GM21786 (cell line): ENCODE results near the gene BRAT1.

Source experiments
- ATAC-seq: cut with Tn5 transposase; IDR thresholded peaks from one replicate; pipeline ENCODE4 v1.9.1; 2021; ENCODE audit not compliant: unreplicated experiment

Gene BRAT1

DNA sequence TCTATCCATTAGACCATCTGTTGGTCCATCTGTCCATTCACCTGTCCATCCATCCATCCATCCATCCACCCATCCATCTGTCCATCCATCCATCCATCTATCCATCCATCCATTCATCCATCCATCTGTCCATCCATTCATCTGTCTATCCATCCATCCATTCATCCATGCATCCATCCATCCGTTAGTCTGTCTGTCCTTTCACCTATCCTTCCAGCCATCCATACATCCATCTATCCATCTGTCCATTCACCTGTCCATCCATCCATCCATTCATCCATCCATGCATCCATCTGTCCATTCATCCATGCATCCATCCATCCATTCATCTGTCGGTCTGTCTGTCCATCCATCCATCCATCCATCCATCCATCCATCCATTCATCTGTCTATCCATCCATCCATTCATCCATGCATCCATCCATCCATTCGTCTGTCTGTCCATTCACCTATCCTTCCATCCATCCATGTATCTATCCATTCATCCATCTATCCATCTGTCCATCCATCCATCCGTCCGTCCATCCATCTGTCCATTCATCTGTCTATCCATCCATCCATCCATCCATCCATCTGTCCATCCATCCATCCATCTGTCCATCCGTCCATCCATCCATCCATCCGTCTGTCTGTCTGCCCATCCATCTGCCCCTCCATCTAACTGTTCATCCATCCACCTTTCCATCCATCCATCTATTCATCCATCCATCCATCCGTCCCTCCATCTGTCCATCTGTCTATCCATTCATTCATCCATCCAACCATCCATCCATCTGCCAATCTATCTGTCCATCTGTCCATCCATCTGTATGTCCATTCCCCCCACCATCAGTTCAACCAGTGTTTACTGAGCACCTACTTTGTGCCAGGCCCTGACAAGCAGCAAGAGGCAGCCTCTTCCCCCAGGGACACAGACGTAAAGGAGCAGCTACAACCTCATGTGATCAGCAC is 40.6 kb downstream of the BRAT1 start:
- no peak for ATAC-seq

DNA sequence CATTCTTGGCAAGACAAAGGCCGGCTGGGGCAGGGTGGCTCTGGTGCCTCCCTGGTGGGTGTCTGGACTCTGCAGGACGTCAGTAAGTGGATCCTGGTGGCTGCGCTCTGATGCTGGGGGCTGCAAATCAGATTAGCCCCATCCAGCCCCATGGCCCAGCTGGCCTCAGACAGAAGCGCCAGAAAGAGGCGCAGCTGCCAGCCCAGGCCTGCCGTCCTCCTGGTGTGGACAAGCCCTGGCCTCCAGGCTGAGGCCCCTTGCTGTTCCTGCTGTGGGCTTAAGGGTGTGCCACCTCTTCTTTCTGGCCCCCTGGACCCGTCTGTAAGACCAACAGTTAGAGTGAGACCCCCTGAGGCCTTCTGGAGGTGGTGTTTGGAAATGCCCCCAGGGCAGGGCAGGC is 41.6 kb downstream of the BRAT1 start:
- no peak for ATAC-seq

DNA sequence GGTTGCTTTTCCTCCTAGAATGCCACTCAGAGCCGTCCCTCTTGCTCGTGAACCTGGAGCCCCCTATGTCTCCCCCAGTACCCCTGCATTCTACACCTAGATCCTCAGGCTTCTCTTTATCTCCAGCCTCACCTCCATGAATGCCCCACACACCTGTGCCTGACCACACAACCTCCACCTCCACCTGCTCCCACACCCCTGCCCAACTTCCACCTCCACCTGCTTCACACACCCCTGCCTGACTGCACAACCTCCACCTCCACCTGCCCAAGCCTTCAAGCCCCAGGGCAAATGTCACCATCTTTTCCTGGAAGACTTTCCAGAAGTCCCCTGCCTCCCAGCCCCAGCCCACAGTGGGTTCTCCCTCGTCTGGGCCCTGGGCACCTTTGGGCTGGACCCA is 42.6 kb downstream of the BRAT1 start:
- ATAC-seq: no peak

DNA sequence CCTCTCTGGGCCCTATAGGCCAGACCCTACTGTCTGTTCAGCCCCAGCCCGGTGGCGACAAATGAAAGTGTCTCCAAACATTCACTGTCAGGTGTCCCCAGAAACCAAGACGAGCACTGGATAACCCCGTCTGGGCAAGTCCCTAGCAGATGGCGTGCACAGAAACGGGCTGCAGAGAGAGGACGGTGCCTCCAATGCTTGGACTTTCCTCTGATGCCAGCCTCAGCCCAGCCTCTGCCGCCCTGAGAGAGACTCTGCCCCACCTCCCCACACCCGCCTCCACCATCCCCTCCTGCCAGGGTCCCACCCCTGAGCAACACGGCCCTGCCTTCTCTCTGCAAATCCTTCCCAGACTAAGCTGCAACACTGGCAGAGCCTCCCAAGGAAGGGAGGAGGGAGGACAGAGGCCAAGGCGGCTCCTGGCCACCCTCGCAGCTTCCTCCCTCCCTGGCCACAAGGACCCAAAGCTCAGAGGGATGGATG is 43.1 kb downstream of the BRAT1 start:
- no peak for ATAC-seq

DNA sequence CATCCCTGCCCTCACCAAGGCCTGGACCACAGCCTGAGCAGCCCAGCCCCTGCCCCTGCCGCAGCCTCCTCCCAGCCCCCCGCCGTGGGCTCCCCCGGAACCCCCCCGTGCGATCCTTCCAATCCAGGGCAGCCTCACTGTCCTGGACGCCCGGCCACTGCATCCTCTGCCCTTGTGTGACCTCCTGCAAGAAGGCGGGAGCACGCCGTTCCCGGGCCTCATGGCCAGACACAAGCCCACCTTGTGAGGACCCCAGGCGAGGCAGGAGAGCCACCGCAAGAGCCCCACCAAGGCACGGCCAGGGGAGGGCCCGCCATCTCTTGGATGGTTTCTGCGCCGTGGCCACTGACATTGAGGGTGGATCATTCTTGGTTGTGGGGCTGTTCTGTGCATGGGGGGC is 43.6 kb downstream of the BRAT1 start:
- no peak for ATAC-seq

DNA sequence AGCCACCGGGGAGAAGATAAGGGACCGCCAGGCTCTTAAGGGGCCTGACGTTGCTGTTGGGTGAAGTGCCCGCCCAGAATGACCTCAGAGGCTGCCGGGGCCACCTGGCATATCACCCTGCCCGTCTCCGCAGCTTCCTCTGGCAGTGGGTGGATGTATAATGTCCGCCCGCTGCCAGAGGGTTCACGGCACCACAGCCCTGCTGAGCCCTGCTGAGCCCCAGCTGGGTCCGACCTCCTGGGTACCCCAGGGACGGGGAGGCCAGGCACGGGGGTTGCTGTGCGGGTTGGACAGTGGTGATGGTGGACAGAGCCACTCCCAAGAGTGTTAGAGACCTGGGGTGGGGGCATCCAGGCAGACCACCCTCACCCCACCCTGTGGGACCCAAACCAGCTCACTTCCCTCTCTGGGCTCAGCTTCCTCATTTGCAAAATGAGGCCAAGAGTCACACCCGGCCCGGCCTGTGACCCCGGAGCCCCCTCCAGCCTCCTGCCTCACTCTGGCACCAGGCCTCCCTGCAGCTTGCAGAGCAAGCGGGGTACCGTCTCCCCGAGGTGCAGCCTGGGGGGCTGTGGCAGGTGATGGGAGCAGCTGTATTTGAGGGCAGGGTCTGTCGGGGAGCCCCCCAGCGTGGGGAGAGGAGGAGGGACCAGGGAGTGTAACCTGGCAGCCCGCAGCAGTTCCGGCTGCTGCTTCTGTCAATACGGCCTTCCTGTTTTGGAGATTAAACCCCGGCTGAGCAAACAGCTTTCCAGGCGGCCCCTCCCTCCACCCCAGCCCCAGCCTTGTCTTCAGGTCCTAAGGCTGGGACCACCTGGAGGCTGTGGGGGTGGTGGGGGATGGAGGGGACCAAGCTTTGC is 44.2 kb downstream of the BRAT1 start:
- no peak for ATAC-seq

DNA sequence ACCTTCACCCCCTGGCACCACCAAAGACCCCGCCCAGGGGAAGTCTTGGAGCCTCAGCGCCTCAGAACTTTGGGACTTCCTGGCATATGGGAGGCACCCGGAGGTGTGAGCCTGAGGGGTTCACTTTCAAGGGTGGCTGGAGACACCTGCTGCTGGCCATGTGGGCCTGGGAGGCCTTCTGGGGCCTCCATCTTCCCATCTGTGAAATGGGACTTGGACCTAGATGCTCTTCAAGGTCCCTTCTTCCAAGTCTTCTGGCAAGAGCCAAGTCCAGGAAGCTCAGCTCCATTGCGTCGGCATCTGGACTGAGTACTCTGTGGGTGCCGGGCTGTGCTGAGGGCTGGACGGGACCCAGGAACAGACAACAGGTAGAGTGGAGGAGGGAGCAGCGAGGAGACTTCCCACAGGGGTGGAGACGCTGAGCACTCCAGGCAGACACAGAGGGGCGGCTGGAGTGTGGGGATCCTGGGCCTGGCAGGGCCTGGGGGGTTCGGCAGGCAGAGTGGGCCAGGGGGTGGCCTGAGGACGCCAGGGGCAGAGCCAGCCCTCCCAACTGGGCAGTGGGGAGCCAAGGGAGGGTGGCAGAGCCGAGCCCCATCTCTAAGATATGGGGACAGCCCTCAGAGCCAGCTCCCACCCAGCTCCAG is 45.1 kb downstream of the BRAT1 start:
- ATAC-seq: no peak

DNA sequence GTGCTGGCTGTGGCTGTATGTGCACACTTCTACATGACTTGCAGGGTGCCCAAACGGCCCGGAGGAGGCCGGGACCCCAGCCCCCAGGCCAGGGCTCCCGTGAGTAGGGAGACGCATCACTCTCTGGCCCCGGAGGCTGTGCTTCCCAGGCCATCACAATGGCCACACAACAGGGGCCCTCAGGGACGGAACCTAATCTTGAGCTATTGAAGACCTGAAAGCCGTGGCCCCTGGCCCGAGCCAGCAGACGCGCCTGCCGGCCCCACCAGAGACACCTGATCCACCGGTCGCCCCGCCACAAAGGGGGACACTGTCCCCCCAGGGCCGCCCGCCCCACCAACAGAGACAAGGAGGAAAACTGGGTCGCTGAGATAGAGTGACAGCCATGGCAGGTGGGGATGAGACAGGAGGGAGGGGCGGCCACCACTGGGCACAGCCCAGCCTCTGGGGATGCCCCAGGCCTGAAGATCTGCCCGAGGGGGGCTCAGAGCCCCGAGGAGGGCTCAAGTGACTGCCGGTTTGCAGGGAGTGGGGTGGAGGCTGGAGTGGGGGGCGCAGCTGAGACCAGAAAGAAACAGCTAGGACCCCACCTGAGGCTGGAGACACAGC is 45.9 kb downstream of the BRAT1 start:
- no peak for ATAC-seq

DNA sequence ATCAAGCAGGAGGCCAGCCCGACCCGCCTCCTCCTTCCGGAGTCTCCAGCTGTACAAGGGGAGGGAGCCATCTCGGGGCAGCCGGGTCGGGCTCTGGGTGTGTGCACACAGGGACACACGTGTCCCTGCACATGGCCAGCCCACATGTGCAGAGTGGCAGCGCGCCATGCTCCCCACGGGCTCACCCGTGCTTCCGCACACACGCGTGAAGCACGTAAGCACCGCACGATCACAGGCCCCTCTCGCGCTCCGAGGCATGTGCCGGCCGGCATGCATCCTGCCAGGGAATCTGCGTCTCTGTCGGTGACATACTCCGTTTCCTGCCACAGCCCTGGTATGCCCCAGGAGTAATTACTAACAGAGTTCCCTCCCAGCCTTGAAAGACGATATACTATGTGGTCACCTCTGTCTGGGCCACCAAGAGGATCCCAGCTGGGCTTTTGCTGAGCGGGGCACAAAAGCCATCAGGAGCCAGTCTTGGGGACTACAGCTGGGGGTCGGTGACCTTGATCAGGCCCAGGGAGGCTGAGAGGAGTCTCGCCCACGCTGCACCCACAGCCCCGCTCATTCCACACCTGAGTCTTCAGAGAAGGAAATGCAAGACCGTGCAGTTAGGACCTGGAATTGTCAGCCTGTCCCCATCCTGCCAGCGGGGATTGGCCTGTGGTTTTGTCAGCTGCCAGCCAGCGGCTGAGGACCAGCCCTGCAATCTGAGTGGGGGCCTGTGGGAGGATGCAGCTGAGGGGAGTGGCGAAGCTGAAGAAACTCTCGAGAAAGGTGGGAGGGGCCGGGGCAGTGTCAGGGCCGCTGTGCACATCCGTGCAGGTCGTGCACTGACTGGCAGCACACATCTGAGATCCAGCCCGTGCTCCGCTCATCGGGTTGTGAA is 46.8 kb downstream of the BRAT1 start:
- ATAC-seq: peak; percentile 49

DNA sequence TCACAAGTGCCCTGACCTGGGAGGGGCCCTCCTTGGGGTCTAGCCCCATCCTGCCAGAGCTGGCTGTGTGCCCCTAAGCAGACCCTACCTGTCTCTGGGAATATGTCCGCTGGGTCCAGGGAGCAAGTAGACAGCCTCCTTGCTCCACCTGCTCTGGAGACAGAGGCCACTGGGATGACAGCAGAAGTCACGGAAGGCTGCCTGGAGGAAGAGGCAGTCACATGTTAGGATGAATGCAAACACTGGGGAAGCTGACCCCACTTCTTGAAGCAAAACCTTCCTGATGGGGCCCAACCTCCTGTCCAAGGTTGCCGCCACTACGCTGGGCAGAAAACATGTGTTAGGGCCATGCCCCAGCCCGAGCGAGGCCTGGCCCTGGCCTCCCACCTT is 47.4 kb downstream of the BRAT1 start:
- ATAC-seq: no peak

DNA sequence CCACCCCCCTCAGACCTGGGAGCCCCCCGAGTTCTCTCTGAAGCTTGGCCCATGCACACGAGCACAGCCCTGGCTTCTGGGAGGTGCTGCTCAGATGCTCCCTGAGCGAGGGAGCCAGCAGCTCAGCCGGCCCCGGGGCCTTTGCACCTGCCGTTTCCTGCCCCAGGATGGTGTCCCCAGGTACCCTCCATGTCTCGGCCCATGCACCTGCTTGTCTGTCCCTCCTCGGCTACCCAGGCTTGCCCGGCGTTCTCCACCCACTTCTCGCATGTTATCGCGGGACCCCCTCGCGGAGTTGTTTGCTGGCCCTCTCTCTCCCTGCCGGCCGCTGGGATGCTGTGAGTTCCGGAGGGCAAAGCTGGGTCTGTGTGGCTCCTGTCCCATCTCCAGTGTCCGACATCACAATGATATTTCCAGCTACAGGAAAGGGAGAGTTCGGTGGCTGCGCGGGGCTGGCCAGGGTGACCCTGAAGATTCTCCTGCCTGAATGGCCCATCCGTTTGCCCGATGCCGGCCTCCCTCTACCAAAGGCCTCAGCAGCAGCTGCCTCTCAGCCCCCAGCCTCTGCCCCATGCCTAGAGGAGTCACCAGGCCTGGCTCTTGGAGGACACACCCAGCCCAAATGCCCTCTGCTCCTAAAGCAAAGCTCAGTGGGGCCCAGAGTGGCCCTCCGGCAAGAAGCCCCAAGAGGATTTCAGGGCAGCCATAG is 48.0 kb downstream of the BRAT1 start:
- no peak for ATAC-seq

DNA sequence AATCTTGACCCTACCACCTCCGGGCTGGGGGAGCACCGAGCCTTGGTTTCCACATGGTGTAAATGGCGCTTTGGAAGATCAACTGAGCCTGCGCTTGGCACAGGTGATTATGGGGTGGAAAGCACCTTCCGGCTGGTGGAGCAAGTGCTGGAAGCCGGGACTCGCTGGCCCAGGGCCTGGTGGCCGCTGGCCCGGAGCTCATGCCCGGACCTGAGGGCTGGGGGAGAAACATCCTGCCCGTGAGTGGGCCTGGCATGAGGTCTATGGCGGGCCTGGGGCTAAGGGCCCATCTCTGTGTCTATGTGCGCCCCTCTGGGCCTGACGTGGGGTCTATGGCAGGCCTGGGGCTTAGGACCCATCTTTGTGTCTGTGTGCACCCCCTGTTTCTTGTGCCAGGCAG is 49.9 kb downstream of the BRAT1 start:
- no peak for ATAC-seq

DNA sequence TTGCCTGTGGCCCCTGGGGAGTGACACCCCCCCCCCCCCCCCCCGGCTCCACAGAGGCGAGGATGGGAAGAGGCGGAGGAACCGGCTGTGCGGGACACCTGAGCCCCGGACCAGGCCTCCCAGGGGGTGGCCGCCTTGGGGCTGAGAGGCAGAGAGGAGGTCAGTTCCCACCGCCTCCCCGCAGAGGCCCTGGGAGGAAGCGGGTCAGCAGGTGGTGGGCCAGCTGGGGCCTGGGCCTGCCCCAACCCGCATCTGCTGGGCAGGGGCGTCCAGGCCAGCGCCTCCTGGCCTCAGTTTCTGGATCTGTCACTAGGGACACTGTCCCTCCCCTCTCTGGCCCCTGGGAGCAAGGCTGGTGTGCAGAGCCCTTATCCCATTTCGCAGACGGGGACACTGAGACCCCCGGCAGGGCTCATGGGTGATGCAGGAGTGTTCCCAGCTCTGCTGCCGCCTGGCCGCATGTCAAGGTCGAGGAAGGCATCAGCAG is 50.4 kb downstream of the BRAT1 start:
- no peak for ATAC-seq

DNA sequence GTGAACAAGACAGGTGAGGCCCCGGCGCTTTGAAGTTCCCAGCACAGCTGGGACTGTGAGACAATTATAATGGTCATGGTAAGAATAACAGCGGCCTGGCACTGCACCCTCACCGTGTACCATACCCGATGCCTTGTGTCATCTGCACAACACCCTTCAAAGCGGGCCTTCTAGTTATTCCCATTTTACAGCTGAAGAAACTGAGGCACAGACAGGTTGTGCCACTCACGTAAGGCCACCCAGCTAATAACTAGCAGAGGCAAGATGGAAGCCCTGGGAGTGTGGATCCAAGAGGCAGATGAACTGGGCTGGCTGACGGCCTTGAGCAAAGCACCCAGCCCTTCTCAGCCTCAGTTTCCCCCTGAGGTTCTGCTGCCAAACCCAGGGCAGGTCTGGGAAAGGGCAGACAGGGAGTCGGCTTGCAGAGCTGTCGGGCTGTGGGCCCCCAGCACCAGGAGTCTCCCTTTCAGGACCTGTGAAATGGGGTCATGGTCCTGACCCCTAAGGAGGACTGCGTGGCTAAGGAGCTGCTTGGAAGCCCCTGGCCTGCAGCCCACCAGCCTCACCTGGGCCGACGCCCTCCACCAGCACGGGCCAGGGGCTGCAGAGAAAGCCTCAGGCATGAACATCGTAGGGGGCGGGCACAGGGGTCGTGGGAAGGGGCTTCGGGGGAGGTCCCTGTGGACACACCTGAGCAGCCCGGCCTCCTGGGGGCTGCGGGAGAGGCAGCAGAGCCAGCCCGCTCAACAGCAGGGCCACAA is 51.0 kb downstream of the BRAT1 start:
- ATAC-seq: no peak

DNA sequence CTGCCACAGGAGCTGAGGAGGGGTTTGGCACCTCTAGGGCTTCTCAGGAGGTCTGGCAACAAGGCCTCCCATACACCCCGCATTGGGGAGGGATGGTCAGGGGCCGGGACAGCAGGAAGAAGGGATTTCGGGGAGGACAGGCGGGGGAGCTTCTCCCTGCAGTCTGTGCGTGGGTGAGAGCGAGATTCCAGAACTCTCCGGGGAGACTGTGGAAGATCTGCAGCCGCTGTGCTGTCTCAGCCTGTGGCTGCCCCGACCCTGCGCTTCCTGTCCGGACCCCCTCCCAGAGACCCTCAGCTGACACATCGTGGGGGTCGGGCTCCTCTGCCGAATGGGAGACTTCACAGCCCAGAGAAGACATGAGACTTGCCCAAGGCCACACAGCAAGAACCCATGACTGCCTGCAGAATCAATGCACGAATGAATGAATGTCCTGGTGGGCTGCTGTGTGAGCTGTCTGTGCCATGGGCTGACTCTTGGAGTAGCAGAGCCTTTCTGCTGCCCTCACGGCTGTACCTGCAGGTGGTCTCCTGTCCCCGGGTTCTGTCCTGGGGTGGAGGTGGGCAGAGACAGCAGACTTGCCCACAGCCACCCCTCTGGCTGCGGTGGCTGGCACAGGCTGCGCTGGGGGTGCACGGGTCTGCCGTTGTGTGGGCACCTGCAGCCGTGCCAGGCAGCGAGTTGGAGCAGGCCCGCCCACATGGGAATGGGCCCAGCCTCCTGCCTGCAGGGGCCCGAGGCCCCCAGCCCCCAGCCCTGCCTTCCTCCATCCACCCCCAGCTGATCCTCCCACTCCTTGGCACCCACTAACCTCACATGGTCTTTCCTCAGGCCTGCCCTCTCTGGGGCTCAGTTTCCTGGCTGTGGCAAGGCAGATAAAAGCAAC is 52.0 kb downstream of the BRAT1 start:
- ATAC-seq: no peak

DNA sequence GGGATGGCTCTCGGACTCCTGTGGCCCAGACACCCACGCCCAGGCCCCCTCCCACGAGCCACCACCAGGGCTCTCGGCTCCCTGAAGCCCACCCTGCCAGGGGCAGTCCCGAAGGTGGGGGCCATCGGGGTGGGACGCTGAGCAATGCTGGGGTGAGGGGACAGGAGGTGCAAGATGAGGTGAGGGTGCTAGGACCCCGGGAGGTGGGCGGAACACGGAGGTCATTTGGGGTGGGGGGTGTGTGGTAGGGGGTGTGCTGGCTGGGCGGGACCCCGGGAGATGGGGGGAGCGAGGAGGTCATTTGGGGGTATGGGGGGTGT is 52.7 kb downstream of the BRAT1 start:
- no peak for ATAC-seq

DNA sequence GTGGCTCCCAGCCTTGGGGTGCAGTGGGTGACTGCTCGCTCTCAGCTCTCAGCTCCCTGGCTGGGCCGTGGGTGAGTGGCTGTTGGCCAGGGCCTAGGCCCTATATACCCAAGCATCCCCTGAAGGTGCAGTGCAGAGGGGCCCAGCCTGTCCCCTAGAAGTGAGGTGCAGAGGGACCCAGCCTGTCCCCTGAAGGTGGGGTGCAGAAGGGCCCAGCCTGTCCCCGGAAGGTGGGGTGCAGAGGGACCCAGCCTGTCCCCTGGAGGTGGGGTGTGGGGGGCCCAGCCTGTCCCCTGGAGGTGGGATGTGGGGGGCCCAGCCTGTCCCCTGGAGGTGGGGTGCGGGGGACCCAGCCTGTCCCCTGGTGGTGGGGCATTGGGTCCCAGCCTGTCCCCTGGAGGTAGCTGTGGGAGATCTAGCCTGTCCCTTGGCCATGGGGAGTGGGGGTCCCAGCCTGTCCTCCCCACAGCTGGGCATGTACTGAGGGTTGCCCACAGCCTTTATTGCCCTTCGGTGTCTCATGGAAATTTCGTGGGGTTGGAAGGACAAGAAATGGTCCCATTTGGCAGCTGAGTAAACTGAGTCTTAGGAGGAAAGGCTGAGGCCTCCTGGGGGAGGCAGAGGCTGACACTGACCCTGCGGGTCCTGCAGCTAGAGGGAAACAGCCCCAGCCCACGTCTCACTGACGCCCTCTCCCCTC is 53.2 kb downstream of the BRAT1 start:
- ATAC-seq: no peak
